Vagina (tissue), 2 donors: ENCODE data around the gene ADM5.

Source experiments
- POLR2A ChIP-seq, 2 donors: fragments of 450-650 bp; IDR thresholded peaks; one replicate each; pipeline ENCODE4 v1.6.1; 2017; ENCODE audit warnings: antibody characterized with exemption in 2 of 2, mild to moderate bottlenecking in 2 of 2, moderate library complexity in 2 of 2
- POLR2AphosphoS5 ChIP-seq, 2 donors: sonication (generic); formaldehyde crosslinking; IDR thresholded peaks; one replicate each; pipeline ENCODE4 v1.9.0; 2017; ENCODE audit warnings: antibody characterized with exemption in 2 of 2, mild to moderate bottlenecking in 2 of 2, low read depth in 1 of 2; ENCODE audit not compliant: insufficient read depth in 1 of 2
- TF ChIP-seq, protein P1 (sequence below), 3 experiments: fragments of 450-650 bp in 2 of 3; fragments of 200-600 bp in 1 of 3; sonication (generic) in 1 of 3; IDR thresholded peaks; one replicate each; pipeline ENCODE4 v1.5.1; 2017 to 2019; ENCODE audit warnings: antibody characterized with exemption in 3 of 3, mild to moderate bottlenecking in 2 of 3, moderate library complexity in 2 of 3

DNA sequence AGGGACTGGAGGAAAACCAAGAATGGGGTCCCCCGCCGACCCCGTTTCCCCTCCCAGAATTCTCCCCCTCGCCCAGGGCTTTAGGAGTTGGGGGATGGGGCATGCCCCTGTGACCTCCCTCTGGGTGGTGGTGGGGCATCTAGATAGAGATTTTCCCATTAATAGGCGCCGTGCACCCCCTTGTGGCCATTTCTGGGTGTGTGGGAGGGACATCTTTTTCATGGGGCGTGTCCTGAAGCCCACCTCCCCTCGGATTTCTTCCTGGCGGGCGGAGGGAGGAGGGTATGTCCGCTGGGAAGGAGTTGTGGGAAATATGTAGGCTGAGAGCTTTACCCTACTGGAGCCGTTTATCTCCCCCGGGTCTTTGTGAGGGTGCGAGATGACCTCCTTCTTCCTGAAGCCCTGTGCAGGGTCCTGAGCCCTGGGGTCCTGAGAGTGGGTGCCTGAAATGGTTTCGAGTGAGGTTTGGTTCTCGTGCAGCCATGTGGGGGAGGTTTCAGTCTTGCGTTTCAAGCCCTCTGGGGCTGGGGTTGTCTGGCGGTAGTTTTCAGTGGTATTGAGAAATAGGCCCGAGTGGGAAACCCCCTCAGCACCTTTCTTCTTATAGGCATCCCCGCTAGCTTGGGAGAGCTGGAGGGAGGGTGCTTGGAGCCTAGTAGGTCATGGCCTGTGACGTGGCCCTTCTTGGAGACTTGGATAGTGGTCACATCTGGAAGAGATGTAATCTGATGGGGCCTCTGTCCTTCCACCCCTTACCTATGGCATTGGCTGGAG, 11.3 kb upstream of the ADM5 start:
- TF ChIP-seq, protein P1, sequence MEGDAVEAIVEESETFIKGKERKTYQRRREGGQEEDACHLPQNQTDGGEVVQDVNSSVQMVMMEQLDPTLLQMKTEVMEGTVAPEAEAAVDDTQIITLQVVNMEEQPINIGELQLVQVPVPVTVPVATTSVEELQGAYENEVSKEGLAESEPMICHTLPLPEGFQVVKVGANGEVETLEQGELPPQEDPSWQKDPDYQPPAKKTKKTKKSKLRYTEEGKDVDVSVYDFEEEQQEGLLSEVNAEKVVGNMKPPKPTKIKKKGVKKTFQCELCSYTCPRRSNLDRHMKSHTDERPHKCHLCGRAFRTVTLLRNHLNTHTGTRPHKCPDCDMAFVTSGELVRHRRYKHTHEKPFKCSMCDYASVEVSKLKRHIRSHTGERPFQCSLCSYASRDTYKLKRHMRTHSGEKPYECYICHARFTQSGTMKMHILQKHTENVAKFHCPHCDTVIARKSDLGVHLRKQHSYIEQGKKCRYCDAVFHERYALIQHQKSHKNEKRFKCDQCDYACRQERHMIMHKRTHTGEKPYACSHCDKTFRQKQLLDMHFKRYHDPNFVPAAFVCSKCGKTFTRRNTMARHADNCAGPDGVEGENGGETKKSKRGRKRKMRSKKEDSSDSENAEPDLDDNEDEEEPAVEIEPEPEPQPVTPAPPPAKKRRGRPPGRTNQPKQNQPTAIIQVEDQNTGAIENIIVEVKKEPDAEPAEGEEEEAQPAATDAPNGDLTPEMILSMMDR (IDR thresholded peaks at IDR 0.05): peak; percentile 34 to 60 (median 38)
- TF ChIP-seq POLR2A (IDR thresholded peaks at IDR 0.05): no peak
- no peak for TF ChIP-seq POLR2AphosphoS5 (IDR thresholded peaks at IDR 0.05; ENCODE audit: insufficient read depth in 1 of 2, low read depth in 1 of 2)
